Endothelial cell of umbilical vein (primary cell): ENCODE results near the gene SPATA31E1. TPM values are rescaled to one million over a fixed set of nuclear protein-coding genes. Genes with fewer than 3 reads are reported as not detected.

Experiments used
- BruUV-seq: library from RNA; stranded (reverse); fragments of 400-500 nt; replicated peaks from 2 replicates; lab custom pipeline; 2021; lab: Mats Ljungman, UMichigan
- CTCF ChIA-PET: fragments of 300-600, 350-600 bp; sonication (Branson Sonifier 250); formaldehyde crosslinking; loops from one replicate; lab custom pipeline; 2021; ENCODE audit warnings: antibody characterized with exemption, inconsistent platforms; lab: Charles Lee
- POLR2A ChIA-PET: fragments of 300-600, 350-600 bp; sonication (Branson Sonifier 250); formaldehyde crosslinking; loops from one replicate; lab custom pipeline; 2021; ENCODE audit warnings: antibody characterized with exemption, inconsistent platforms; lab: Charles Lee
- DNase-seq: peaks from one replicate; pipeline ENCODE4 v3.0.0-alpha.2; 2011; ENCODE audit warnings: low read depth, low spot score
- FAIRE-seq: peaks from 2 replicates; lab custom pipeline; 2011; peaks lifted over from hg19 to GRCh38; lab: Jason Lieb, UNC
- H2AFZ ChIP-seq: 2 replicates; pipeline ENCODE4 v1.6.0; 2012; ENCODE audit warnings: low read depth, low read length, control low read depth, inconsistent platforms
- H3K27ac ChIP-seq: 2 replicates; pipeline ENCODE4 v1.5.1; 2011; ENCODE audit warnings: low read depth, mild to moderate bottlenecking, control low read depth, low read length, moderate library complexity; ENCODE audit not compliant: insufficient read depth
- H3K27me3 ChIP-seq, 2 experiments: 2 replicates each; pipeline versions ENCODE4 v1.6.0 to v1.6.1; 2011; ENCODE audit warnings: low read length in 2 of 2, mixed read lengths in 1 of 2; ENCODE audit not compliant: control insufficient read depth in 2 of 2, insufficient read depth in 2 of 2
- H3K36me3 ChIP-seq, 2 experiments: 2 replicates in 1 of 2; 3 replicates in 1 of 2; pipeline ENCODE4 v1.5.1; 2011; ENCODE audit warnings: low read length in 2 of 2, mild to moderate bottlenecking in 1 of 2, moderate library complexity in 1 of 2; ENCODE audit not compliant: control insufficient read depth in 2 of 2, insufficient read depth in 2 of 2; ENCODE audit errors: extremely low read depth in 1 of 2
- H3K4me1 ChIP-seq: 3 replicates; pipeline ENCODE4 v1.5.1; 2011; ENCODE audit warnings: mild to moderate bottlenecking, low read length; ENCODE audit not compliant: control insufficient read depth, insufficient read depth; ENCODE audit errors: extremely low read depth
- H3K4me2 ChIP-seq: 2 replicates; pipeline ENCODE4 v1.6.1; 2011; ENCODE audit warnings: low read length, control low read depth, mixed read lengths; ENCODE audit not compliant: insufficient read depth
- H3K4me3 ChIP-seq, 3 experiments: fragments of 200-600 bp in 1 of 3; sonication (generic), shearing (Covaris generic) in 1 of 3; replicated peaks in 1 of 3; 2 replicates each; pipeline ENCODE4 v1.5.1; 2011 to 2016; ENCODE audit warnings: control low read depth in 3 of 3, low read length in 3 of 3, mild to moderate bottlenecking in 2 of 3, inconsistent platforms in 1 of 3, low read depth in 1 of 3, moderate library complexity in 1 of 3; ENCODE audit not compliant: insufficient read depth in 1 of 3
- H3K79me2 ChIP-seq: 2 replicates; pipeline ENCODE4 v1.6.0; 2012; ENCODE audit warnings: low read length, inconsistent platforms; ENCODE audit not compliant: control insufficient read depth, insufficient read depth
- H3K9ac ChIP-seq: replicated peaks from 2 replicates; pipeline ENCODE3; 2011; ENCODE audit warnings: low read length, control low read depth; ENCODE audit not compliant: insufficient read depth; ENCODE audit errors: extremely low read depth
- H3K9me1 ChIP-seq: replicated peaks from 3 replicates; pipeline ENCODE4 v1.6.0; 2011; ENCODE audit warnings: mild to moderate bottlenecking, low read length; ENCODE audit not compliant: control insufficient read depth, insufficient read depth; ENCODE audit errors: extremely low read depth
- H3K9me3 ChIP-seq: replicated peaks from 2 replicates; pipeline ENCODE4 v1.5.1; 2012; ENCODE audit warnings: low read length, inconsistent platforms; ENCODE audit not compliant: control insufficient read depth, insufficient read depth
- H4K20me1 ChIP-seq: replicated peaks from 2 replicates; pipeline ENCODE3; 2011; ENCODE audit warnings: mild to moderate bottlenecking, low read length; ENCODE audit not compliant: control insufficient read depth, insufficient read depth; ENCODE audit errors: extremely low read depth
- EZH2 ChIP-seq: IDR thresholded peaks from 2 replicates; pipeline ENCODE4 v1.6.1; 2012; ENCODE audit warnings: borderline replicate concordance, low read depth, mild to moderate bottlenecking, moderate library complexity, low read length, inconsistent platforms; ENCODE audit not compliant: severe bottlenecking
- FOS ChIP-seq: IDR thresholded peaks from 2 replicates; pipeline ENCODE4 v1.6.1; 2011; ENCODE audit warnings: mild to moderate bottlenecking, low read length, moderate library complexity, borderline replicate concordance; ENCODE audit not compliant: insufficient read depth
- GATA2 ChIP-seq: IDR thresholded peaks from 2 replicates; pipeline ENCODE4 v1.7.0; 2011; ENCODE audit warnings: low read depth, mild to moderate bottlenecking, moderate library complexity, mixed read lengths, low read length; ENCODE audit not compliant: insufficient read length, insufficient read depth
- JUN ChIP-seq: IDR thresholded peaks from 2 replicates; pipeline ENCODE4 v1.6.1; 2011; ENCODE audit warnings: borderline replicate concordance, low read depth; ENCODE audit not compliant: insufficient read length, insufficient read depth
- MYC ChIP-seq: IDR thresholded peaks from one replicate; pipeline ENCODE4 v1.6.1; 2011; ENCODE audit warnings: mild to moderate bottlenecking, low read depth, low read length
- POLR2A ChIP-seq: IDR thresholded peaks from 2 replicates; pipeline ENCODE4 v1.6.1; 2012; ENCODE audit warnings: low read depth, mild to moderate bottlenecking, control low read depth, low read length
- POLR2AphosphoS5 ChIP-seq: IDR thresholded peaks from 2 replicates; pipeline ENCODE4 v1.6.1; 2012; ENCODE audit warnings: low read depth, mild to moderate bottlenecking, control low read depth, low read length, moderate library complexity; ENCODE audit not compliant: insufficient read depth
- dilution Hi-C: fragments of 300-500 bp; cut with MboI; formaldehyde crosslinking; loops from one replicate; pipeline ENCODE4 v1.15.0; 2019; ENCODE audit warnings: low sequenced_read_pairs; ENCODE audit not compliant: extremely low pct_ligation_motif_present
- intact Hi-C: fragments of 100-400 bp; cut with micrococcal nuclease; formaldehyde crosslinking; loops from one replicate; pipeline ENCODE4 v1.10.0; 2022
- polyA plus RNA-seq, 4 experiments: library from polyadenylated mRNA; depleted of rRNA in 3 of 4; stranded (reverse) in 3 of 4; unstranded in 1 of 4; fragments of >200 nt; gene quantifications; 2 replicates each; pipeline versions ENCODE4 v1.2.1 to v1.2.3, GENCODE V29; 2011 to 2012; ENCODE audit warnings: missing spikeins in 1 of 4
- total RNA-seq: library from RNA; stranded (reverse); gene quantifications from 2 replicates; pipeline ENCODE4 v1.2.3, GENCODE V29; 2021
- TF ChIP-seq, protein P1 (sequence below): IDR thresholded peaks from 2 replicates; pipeline ENCODE4 v1.6.1; 2011; ENCODE audit not compliant: insufficient read depth, insufficient read length
- TF ChIP-seq, protein P2 (sequence below), 2 donors: IDR thresholded peaks; 1 replicate in 1 of 2; 2 replicates in 1 of 2; pipeline ENCODE4 v1.5.1; 2011; ENCODE audit warnings: low read length in 2 of 2, mild to moderate bottlenecking in 2 of 2, moderate library complexity in 2 of 2, control low read depth in 1 of 2, inconsistent platforms in 1 of 2, low read depth in 1 of 2; ENCODE audit not compliant: insufficient read depth in 1 of 2; ENCODE audit errors: extremely low read depth in 1 of 2

Gene SPATA31E1
- total and polyA plus RNA-seq, 2 donors (not counting 3 experiments of a cell fraction or from before 2014, with no cell fraction given): not detected

DNA sequence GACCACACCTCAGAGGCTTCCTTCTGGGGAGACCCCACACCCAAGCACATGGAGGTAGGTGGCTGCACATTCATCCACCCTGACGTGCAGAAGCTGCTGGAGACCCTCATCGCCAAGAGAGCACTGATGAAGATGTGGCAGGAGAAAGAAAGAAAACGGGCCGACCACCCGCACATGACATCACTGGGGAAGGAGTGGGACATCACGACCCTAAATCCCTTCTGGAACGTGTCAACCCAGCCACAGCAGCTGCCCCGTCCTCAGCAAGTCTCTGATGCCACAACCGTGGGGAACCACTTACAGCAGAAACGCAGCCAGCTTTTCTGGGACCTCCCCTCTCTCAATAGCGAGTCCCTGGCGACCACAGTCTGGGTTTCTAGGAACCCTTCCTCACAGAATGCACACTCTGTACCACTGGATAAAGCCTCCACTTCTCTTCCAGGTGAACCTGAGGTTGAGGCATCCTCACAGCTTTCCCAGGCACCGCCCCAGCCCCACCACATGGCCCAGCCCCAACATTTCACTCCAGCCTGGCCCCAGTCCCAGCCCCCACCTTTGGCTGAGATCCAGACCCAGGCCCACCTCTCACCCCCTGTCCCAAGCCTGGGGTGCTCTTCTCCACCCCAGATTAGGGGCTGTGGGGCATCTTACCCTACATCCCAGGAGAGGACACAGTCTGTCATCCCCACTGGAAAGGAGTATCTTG lies 3.0 kb downstream of the SPATA31E1 start:
- H3K27ac ChIP-seq: no peak overlapping the region
- no peak for DNase-seq
- no peak overlapping the region for H2AFZ ChIP-seq
- no peak overlapping the region for H3K9ac ChIP-seq
- H3K27me3 ChIP-seq: no peaks in the 10 kb centered on the region
- no peaks in the 10 kb centered on the region for H3K9me3 ChIP-seq
- no peaks in the 10 kb centered on the region for H4K20me1 ChIP-seq
- intact Hi-C loops: no loop called here
- no peak for FAIRE-seq
- TF ChIP-seq GATA2 (no peak), EZH2 (no peak), FOS (no peak), MYC (no peak), POLR2A (no peak), JUN (no peak), POLR2AphosphoS5 (no peak)
- TF ChIP-seq, protein P1, sequence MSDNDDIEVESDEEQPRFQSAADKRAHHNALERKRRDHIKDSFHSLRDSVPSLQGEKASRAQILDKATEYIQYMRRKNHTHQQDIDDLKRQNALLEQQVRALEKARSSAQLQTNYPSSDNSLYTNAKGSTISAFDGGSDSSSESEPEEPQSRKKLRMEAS: no peak
- TF ChIP-seq, protein P2, sequence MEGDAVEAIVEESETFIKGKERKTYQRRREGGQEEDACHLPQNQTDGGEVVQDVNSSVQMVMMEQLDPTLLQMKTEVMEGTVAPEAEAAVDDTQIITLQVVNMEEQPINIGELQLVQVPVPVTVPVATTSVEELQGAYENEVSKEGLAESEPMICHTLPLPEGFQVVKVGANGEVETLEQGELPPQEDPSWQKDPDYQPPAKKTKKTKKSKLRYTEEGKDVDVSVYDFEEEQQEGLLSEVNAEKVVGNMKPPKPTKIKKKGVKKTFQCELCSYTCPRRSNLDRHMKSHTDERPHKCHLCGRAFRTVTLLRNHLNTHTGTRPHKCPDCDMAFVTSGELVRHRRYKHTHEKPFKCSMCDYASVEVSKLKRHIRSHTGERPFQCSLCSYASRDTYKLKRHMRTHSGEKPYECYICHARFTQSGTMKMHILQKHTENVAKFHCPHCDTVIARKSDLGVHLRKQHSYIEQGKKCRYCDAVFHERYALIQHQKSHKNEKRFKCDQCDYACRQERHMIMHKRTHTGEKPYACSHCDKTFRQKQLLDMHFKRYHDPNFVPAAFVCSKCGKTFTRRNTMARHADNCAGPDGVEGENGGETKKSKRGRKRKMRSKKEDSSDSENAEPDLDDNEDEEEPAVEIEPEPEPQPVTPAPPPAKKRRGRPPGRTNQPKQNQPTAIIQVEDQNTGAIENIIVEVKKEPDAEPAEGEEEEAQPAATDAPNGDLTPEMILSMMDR (IDR thresholded peaks at IDR 0.05; ENCODE audit: extremely low read depth in 1 of 2, insufficient read depth in 1 of 2, low read depth in 1 of 2, low read length in 2 of 2): no peak
- POLR2A ChIA-PET: no interaction called here
- no peak overlapping the region for H3K4me3 ChIP-seq
- no peaks in the 10 kb centered on the region for H3K79me2 ChIP-seq
- no TSS peak for BruUV-seq
- CTCF ChIA-PET: no interaction called here
- H3K4me2 ChIP-seq: no peak overlapping the region
- peaks cover under 1% of the 10 kb centered on the region for H3K4me1 ChIP-seq
- dilution Hi-C loops: no loop called here
- H3K36me3 ChIP-seq: no peaks in the 10 kb centered on the region
- H3K9me1 ChIP-seq: no peaks in the 10 kb centered on the region
